ENCODE results near the gene SLC16A3. TPM values are rescaled to one million over a fixed set of nuclear protein-coding genes. Genes with fewer than 3 reads are reported as not detected.

SLC16A3 gene
- total and polyA plus RNA-seq, 9 of the 15 experiments (the other 6 are each of a cell fraction or from before 2014, with no cell fraction given) = 0.11 to 5.4 (median 1.2) TPM; not detected in 2

DNA sequence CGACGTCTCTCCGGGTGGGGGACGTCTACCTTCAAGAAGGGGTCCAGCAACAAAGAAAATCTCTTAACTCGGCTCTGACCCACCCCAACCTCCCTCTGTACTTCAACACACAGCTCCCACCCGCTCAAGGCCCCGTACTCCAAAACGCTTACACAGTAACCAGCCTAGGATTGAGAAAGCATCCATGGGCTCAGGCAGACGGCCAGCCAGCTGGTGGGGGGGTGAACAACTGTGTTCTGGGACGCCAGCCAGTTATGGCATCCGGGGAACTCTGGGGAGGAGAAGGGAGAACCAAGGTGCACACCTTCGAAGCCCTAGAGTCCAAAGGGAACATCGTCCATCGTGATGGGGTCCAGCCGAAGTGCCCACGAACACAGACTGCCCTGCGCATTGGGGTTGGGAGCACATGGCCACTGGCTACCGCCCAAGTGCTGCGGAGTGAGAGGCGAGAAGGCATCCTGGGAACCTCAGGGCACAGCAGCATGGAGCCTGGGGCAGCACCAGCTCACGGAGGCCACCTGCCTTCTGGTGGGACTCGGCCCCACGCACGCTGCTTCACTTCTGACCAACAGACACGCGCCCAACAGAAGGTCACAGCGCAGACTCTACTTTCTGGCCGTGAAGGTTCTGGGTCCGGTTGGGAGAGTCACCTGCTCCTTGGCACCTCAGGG lies 14.3 kb downstream of the SLC16A3 start (continued):
- peak; percentile 22 for TF ChIP-seq HMGN3 (IDR thresholded peaks at IDR 0.05; ENCODE audit: borderline replicate concordance, extremely low read depth, insufficient read length, low read depth, low read length)
- TF ChIP-seq POLR2G (IDR thresholded peaks at IDR 0.05; ENCODE audit: low read depth, low read length) = peak; percentile 58
- TF ChIP-seq, protein P1, sequence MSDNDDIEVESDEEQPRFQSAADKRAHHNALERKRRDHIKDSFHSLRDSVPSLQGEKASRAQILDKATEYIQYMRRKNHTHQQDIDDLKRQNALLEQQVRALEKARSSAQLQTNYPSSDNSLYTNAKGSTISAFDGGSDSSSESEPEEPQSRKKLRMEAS (CRISPR knock-in tag; IDR thresholded peaks at IDR 0.05) = peak; percentile 34; the same call in 1 of the 2 replicates
- TF ChIP-seq ZNF134 (CRISPR knock-in tag; conservative IDR thresholded peaks at IDR 0.05) = no peak
- TF ChIP-seq, protein P2, sequence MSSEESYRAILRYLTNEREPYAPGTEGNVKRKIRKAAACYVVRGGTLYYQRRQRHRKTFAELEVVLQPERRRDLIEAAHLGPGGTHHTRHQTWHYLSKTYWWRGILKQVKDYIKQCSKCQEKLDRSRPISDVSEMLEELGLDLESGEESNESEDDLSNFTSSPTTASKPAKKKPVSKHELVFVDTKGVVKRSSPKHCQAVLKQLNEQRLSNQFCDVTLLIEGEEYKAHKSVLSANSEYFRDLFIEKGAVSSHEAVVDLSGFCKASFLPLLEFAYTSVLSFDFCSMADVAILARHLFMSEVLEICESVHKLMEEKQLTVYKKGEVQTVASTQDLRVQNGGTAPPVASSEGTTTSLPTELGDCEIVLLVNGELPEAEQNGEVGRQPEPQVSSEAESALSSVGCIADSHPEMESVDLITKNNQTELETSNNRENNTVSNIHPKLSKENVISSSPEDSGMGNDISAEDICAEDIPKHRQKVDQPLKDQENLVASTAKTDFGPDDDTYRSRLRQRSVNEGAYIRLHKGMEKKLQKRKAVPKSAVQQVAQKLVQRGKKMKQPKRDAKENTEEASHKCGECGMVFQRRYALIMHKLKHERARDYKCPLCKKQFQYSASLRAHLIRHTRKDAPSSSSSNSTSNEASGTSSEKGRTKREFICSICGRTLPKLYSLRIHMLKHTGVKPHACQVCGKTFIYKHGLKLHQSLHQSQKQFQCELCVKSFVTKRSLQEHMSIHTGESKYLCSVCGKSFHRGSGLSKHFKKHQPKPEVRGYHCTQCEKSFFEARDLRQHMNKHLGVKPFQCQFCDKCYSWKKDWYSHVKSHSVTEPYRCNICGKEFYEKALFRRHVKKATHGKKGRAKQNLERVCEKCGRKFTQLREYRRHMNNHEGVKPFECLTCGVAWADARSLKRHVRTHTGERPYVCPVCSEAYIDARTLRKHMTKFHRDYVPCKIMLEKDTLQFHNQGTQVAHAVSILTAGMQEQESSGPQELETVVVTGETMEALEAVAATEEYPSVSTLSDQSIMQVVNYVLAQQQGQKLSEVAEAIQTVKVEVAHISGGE (CRISPR knock-in tag; IDR thresholded peaks at IDR 0.05) = no peak
- no peak for TF ChIP-seq CREB1 (IDR thresholded peaks at IDR 0.05)
- TF ChIP-seq CREB1 (CRISPR knock-in tag; IDR thresholded peaks at IDR 0.05) = no peak
- TF ChIP-seq, protein P3, sequence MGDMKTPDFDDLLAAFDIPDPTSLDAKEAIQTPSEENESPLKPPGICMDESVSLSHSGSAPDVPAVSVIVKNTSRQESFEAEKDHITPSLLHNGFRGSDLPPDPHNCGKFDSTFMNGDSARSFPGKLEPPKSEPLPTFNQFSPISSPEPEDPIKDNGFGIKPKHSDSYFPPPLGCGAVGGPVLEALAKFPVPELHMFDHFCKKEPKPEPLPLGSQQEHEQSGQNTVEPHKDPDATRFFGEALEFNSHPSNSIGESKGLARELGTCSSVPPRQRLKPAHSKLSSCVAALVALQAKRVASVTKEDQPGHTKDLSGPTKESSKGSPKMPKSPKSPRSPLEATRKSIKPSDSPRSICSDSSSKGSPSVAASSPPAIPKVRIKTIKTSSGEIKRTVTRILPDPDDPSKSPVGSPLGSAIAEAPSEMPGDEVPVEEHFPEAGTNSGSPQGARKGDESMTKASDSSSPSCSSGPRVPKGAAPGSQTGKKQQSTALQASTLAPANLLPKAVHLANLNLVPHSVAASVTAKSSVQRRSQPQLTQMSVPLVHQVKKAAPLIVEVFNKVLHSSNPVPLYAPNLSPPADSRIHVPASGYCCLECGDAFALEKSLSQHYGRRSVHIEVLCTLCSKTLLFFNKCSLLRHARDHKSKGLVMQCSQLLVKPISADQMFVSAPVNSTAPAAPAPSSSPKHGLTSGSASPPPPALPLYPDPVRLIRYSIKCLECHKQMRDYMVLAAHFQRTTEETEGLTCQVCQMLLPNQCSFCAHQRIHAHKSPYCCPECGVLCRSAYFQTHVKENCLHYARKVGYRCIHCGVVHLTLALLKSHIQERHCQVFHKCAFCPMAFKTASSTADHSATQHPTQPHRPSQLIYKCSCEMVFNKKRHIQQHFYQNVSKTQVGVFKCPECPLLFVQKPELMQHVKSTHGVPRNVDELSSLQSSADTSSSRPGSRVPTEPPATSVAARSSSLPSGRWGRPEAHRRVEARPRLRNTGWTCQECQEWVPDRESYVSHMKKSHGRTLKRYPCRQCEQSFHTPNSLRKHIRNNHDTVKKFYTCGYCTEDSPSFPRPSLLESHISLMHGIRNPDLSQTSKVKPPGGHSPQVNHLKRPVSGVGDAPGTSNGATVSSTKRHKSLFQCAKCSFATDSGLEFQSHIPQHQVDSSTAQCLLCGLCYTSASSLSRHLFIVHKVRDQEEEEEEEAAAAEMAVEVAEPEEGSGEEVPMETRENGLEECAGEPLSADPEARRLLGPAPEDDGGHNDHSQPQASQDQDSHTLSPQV (IDR thresholded peaks at IDR 0.05) = no peak
- TF ChIP-seq HNRNPUL1 (IDR thresholded peaks at IDR 0.05; ENCODE audit: low read length) = no peak
- TF ChIP-seq PML (IDR thresholded peaks at IDR 0.05; ENCODE audit: low read length) = no peak
- TF ChIP-seq NCOA1 (IDR thresholded peaks at IDR 0.05; ENCODE audit: low read depth) = no peak
